T-cell (primary cell): ENCODE data around the gene KCTD6. TPM values are rescaled to one million over a fixed set of nuclear protein-coding genes. Genes with fewer than 3 reads are reported as not detected.

Source experiments
- ATAC-seq, 4 experiments: fragments of 200-7000 bp in 3 of 4; fragments of 150-1000 bp in 1 of 4; cut with Tn5 transposase; replicated peaks in 1 of 4; 1 replicate in 3 of 4; 2 replicates in 1 of 4; pipeline ENCODE4 v1.10.0; 2021; ENCODE audit warnings: moderate library complexity in 3 of 4, mild to moderate bottlenecking in 2 of 4, moderate number of reproducible peaks in 1 of 4
- CTCF ChIA-PET, 2 donors: fragments of 300-600 bp; sonication (Branson Sonifier 250); formaldehyde crosslinking; loops; one replicate each; lab custom pipeline; 2022; ENCODE audit warnings: antibody characterized with exemption in 2 of 2; lab: Charles Lee
- POLR2A ChIA-PET, 2 donors: fragments of 300-600 bp; sonication (Branson Sonifier 250); formaldehyde crosslinking; loops; one replicate each; lab custom pipeline; 2022; ENCODE audit warnings: antibody characterized with exemption in 2 of 2; lab: Charles Lee
- DNase-seq, 35 experiments: peaks; one replicate each; pipeline versions ENCODE4 v3.0.0 to v3.0.0-alpha.2; 2013 to 2023
- H3K27ac ChIP-seq: one replicate; pipeline ENCODE4 v1.5.1; 2013; ENCODE audit warnings: low read length
- H3K27me3 ChIP-seq, 2 experiments: replicated peaks in 1 of 2; 1 replicate in 1 of 2; 2 replicates in 1 of 2; pipeline versions ENCODE4 v1.6.1 to v1.7.0; 2013; ENCODE audit warnings: low read length in 1 of 2, mixed read lengths in 1 of 2; ENCODE audit not compliant: control insufficient read depth in 2 of 2, insufficient read depth in 2 of 2; ENCODE audit errors: extremely low read depth in 1 of 2
- H3K36me3 ChIP-seq, 2 donors: 1 replicate in 1 of 2; 2 replicates in 1 of 2; pipeline versions ENCODE4 v1.6.1 to v1.7.0; 2013; ENCODE audit warnings: low read length in 1 of 2; ENCODE audit not compliant: control insufficient read depth in 2 of 2, insufficient read depth in 1 of 2; ENCODE audit errors: extremely low read depth in 1 of 2
- H3K4me1 ChIP-seq, 2 experiments: 1 replicate in 1 of 2; 2 replicates in 1 of 2; pipeline versions ENCODE4 v1.6.1 to v1.7.0; 2013; ENCODE audit warnings: low read length in 2 of 2, mixed read lengths in 1 of 2; ENCODE audit not compliant: insufficient read depth in 2 of 2, control insufficient read depth in 1 of 2; ENCODE audit errors: extremely low read depth in 1 of 2
- H3K4me3 ChIP-seq, 2 donors: 1 replicate in 1 of 2; 2 replicates in 1 of 2; pipeline versions ENCODE4 v1.5.1 to v1.7.0; 2013; ENCODE audit warnings: mild to moderate bottlenecking in 2 of 2, low read length in 1 of 2, moderate library complexity in 1 of 2; ENCODE audit not compliant: control insufficient read depth in 1 of 2; ENCODE audit errors: extremely low read depth in 1 of 2
- H3K9me3 ChIP-seq: 2 replicates; pipeline ENCODE4 v1.7.0; 2013
- H3K27ac Mint-ChIP-seq, 2 donors: one replicate each; pipeline ENCODE4 v1.8.0; 2020 to 2021; ENCODE audit warnings: mild to moderate bottlenecking in 2 of 2, mixed read lengths in 2 of 2
- H3K27me3 Mint-ChIP-seq, 2 donors: one replicate each; pipeline ENCODE4 v1.8.0; 2021 to 2022; ENCODE audit warnings: mixed read lengths in 2 of 2
- H3K36me3 Mint-ChIP-seq: one replicate; pipeline ENCODE4 v1.8.0; 2021; ENCODE audit warnings: mixed read lengths
- H3K4me1 Mint-ChIP-seq, 3 donors: one replicate each; pipeline ENCODE4 v1.8.0; 2020 to 2022; ENCODE audit warnings: mixed read lengths in 3 of 3, mild to moderate bottlenecking in 1 of 3
- H3K4me3 Mint-ChIP-seq, 3 donors: one replicate each; pipeline ENCODE4 v1.8.0; 2020 to 2022; ENCODE audit warnings: mild to moderate bottlenecking in 3 of 3, mixed read lengths in 3 of 3, moderate library complexity in 3 of 3
- H3K9me3 Mint-ChIP-seq, 3 donors: one replicate each; pipeline ENCODE4 v1.8.0; 2020 to 2022; ENCODE audit warnings: mixed read lengths in 3 of 3
- WGBS: methylation state at CpG from one replicate; pipeline ENCODE4 v1.1.5; 2013; ENCODE audit warnings: missing lambda C conversion rate; ENCODE audit not compliant: insufficient coverage; 5-methylcytosine and 5-hydroxymethylcytosine counted together
- total RNA-seq, 35 experiments: library from RNA in 6 of 35; stranded (reverse) in 6 of 35; fragments of 120-200 nt in 1 of 35; gene quantifications; one replicate each; pipeline versions ENCODE4 v1.2.1 to v1.2.4 and lab custom pipeline; 2013 to 2026

KCTD6 gene
- total RNA-seq, 5 donors from 2014 or later (not counting 1 experiment from before 2014, with no cell fraction given) = 6.6 to 9.4 (median 7.8) TPM

GRCh38 chr3:58528629-58529028, 36.7 kb downstream of the KCTD6 start:
- Histone ChIP-seq H3K4me1 (peaks cover 0 to 7% of the 10 kb centered on the region in 2 experiments), H3K27ac (no peak overlapping the region), H3K9me3 (no peaks in the 10 kb centered on the region), H3K36me3 (peaks cover 0 to 2% of the 10 kb centered on the region in 2 donors), H3K4me3 (no peak overlapping the region), H3K27me3 (peaks cover 0 to 4% of the 10 kb centered on the region in 2 experiments)
- H3K27me3 Mint-ChIP-seq = no peaks in the 10 kb centered on the region
- WGBS = 33% methylated on average over 3 of the region's 6 CpGs
- POLR2A ChIA-PET = no interaction called here
- no peak overlapping the region for H3K4me3 Mint-ChIP-seq
- peaks cover 6 to 10% (median 7%) of the 10 kb centered on the region in 3 donors for H3K4me1 Mint-ChIP-seq
- no peak for ATAC-seq
- no peak for DNase-seq
- CTCF ChIA-PET = interaction anchor here in 1 of 2 donors (1.5 kb wide), 1 partner anchor 341 kb away, joined by 3 read pairs; no protein-coding TSS in a partner anchor
- H3K27ac Mint-ChIP-seq = no peak overlapping the region
- no peaks in the 10 kb centered on the region for H3K9me3 Mint-ChIP-seq
- H3K36me3 Mint-ChIP-seq = no peaks in the 10 kb centered on the region

GRCh38 chr3:58529516-58530353, 37.8 kb downstream of the KCTD6 start:
- CTCF ChIA-PET = interaction anchor here in 1 of 2 donors (1.5 kb wide), 1 partner anchor 342 kb away, joined by 3 read pairs; no protein-coding TSS in a partner anchor
- H3K27me3 Mint-ChIP-seq = no peaks in the 10 kb centered on the region
- POLR2A ChIA-PET = no interaction called here
- no peak for ATAC-seq
- DNase-seq = no peak
- Histone ChIP-seq H3K4me3 (no peak overlapping the region), H3K9me3 (no peaks in the 10 kb centered on the region), H3K27me3 (peaks cover 0 to 2% of the 10 kb centered on the region in 2 experiments), H3K4me1 (peaks cover 0 to 7% of the 10 kb centered on the region in 2 experiments), H3K36me3 (peaks cover 0 to 2% of the 10 kb centered on the region in 2 donors), H3K27ac (no peak overlapping the region)
- peaks cover 6 to 10% (median 7%) of the 10 kb centered on the region in 3 donors for H3K4me1 Mint-ChIP-seq
- H3K4me3 Mint-ChIP-seq = no peak overlapping the region
- H3K27ac Mint-ChIP-seq = no peak overlapping the region
- WGBS = 86% methylated on average over 12 of the region's 15 CpGs
- no peaks in the 10 kb centered on the region for H3K36me3 Mint-ChIP-seq
- H3K9me3 Mint-ChIP-seq = no peaks in the 10 kb centered on the region

GRCh38 chr3:58530354-58530865, 38.5 kb downstream of the KCTD6 start:
- ChIA-PET POLR2A (no interaction called here), CTCF (no interaction called here)
- Mint-ChIP-seq H3K27ac (no peak overlapping the region), H3K36me3 (no peaks in the 10 kb centered on the region), H3K27me3 (no peaks in the 10 kb centered on the region), H3K4me1 (peaks cover 6 to 10% (median 7%) of the 10 kb centered on the region in 3 donors), H3K9me3 (no peaks in the 10 kb centered on the region), H3K4me3 (no peak overlapping the region)
- Histone ChIP-seq H3K4me1 (peaks cover 0 to 7% of the 10 kb centered on the region in 2 experiments), H3K27me3 (peaks cover 0 to 2% of the 10 kb centered on the region in 2 experiments), H3K27ac (no peak overlapping the region), H3K4me3 (no peak overlapping the region), H3K36me3 (peaks cover 0 to 2% of the 10 kb centered on the region in 2 donors), H3K9me3 (no peaks in the 10 kb centered on the region)
- ATAC-seq (no peak), DNase-seq (no peak)
- 89% methylated on average over 17 of the region's 18 CpGs for WGBS

- H3K4me1 Mint-ChIP-seq = peaks cover 6 to 10% (median 7%) of the 10 kb centered on the region in 3 donors
- Histone ChIP-seq H3K27me3 (no peaks in the 10 kb centered on the region), H3K4me3 (no peak overlapping the region), H3K9me3 (no peaks in the 10 kb centered on the region), H3K27ac (no peak overlapping the region), H3K36me3 (peaks cover 0 to 2% of the 10 kb centered on the region in 2 donors), H3K4me1 (peaks cover 0 to 7% of the 10 kb centered on the region in 2 experiments)
- POLR2A ChIA-PET = no interaction called here
- DNase-seq (no peak), ATAC-seq (no peak)
- no peaks in the 10 kb centered on the region for H3K9me3 Mint-ChIP-seq
- CTCF ChIA-PET = interaction anchor here (0.5 to 0.8 kb wide), 4 partner anchors 37 to 822 kb away, joined by 3 to 4 read pairs (median 4); no protein-coding TSS in a partner anchor
- H3K27ac Mint-ChIP-seq = no peak overlapping the region
- H3K27me3 Mint-ChIP-seq = no peaks in the 10 kb centered on the region
- 100% methylated on average over 5 of the region's 7 CpGs for WGBS
- no peaks in the 10 kb centered on the region for H3K36me3 Mint-ChIP-seq
- H3K4me3 Mint-ChIP-seq = no peak overlapping the region
Measured at GRCh38 chr3:58531555-58531954, 39.7 kb downstream of the KCTD6 start.

- Mint-ChIP-seq H3K4me3 (no peak overlapping the region), H3K9me3 (no peaks in the 10 kb centered on the region), H3K27me3 (no peaks in the 10 kb centered on the region), H3K27ac (no peak overlapping the region), H3K4me1 (peaks cover 6 to 10% (median 7%) of the 10 kb centered on the region in 3 donors), H3K36me3 (no peaks in the 10 kb centered on the region)
- H3K4me1 ChIP-seq = peaks cover 0 to 7% of the 10 kb centered on the region in 2 experiments
- peaks cover 0 to 2% of the 10 kb centered on the region in 2 donors for H3K36me3 ChIP-seq
- WGBS = no CpG with 5 or more reads among the region's 2 CpGs
- no peaks in the 10 kb centered on the region for H3K9me3 ChIP-seq
- ChIA-PET POLR2A (no interaction called here), CTCF (interaction anchor here (0.5 to 0.8 kb wide), 3 partner anchors 210 to 821 kb away, joined by 3 to 4 read pairs (median 3); no protein-coding TSS in a partner anchor)
- H3K4me3 ChIP-seq = no peak overlapping the region
- no peaks in the 10 kb centered on the region for H3K27me3 ChIP-seq
- DNase-seq = no peak
- H3K27ac ChIP-seq = no peak overlapping the region
- no peak for ATAC-seq
Measured at GRCh38 chr3:58531956-58532355, 40.1 kb downstream of the KCTD6 start.

- H3K27me3 ChIP-seq = no peaks in the 10 kb centered on the region
- no peaks in the 10 kb centered on the region for H3K9me3 ChIP-seq
- Mint-ChIP-seq H3K27me3 (no peaks in the 10 kb centered on the region), H3K27ac (peak overlapping the region in 1 of 2 donors; percentile 54), H3K4me1 (peaks cover 6 to 10% (median 7%) of the 10 kb centered on the region in 3 donors), H3K9me3 (no peaks in the 10 kb centered on the region), H3K36me3 (no peaks in the 10 kb centered on the region), H3K4me3 (no peak overlapping the region)
- H3K36me3 ChIP-seq = peaks cover 0 to under 1% of the 10 kb centered on the region in 2 donors
- no peak overlapping the region for H3K27ac ChIP-seq
- POLR2A ChIA-PET = no interaction called here
- peak; percentile 95 to 99 (median 96) for ATAC-seq
- H3K4me3 ChIP-seq = no peak overlapping the region
- CTCF ChIA-PET = interaction anchor here in 1 of 2 donors (0.5 to 1.1 kb wide), 2 partner anchors 131 to 211 kb away, joined by 3 read pairs; no protein-coding TSS in a partner anchor
- peak; percentile 56 to 86 (median 72) for DNase-seq
- peaks cover 0 to 7% of the 10 kb centered on the region in 2 experiments for H3K4me1 ChIP-seq
- 2% methylated on average over 7 of the region's 11 CpGs for WGBS
Measured at GRCh38 chr3:58532794-58533220, 40.9 kb downstream of the KCTD6 start.
